SK-N-MC (cell line): Measurements from ENCODE around the gene NABP2.

Source experiments
- EZH2 ChIP-seq: fragments of 200-600 bp; sonication (generic); IDR thresholded peaks from one replicate; pipeline ENCODE4 v1.6.1; 2017; ENCODE audit warnings: antibody characterized with exemption
- FOXP2 ChIP-seq: optimal IDR thresholded peaks from 2 replicates; pipeline ENCODE3; 2011; ENCODE audit warnings: mild to moderate bottlenecking, moderate library complexity; ENCODE audit not compliant: insufficient read depth; ENCODE audit errors: extremely low read length, control extremely low read depth
- POLR2AphosphoS5 ChIP-seq: IDR thresholded peaks from 2 replicates; pipeline ENCODE4 v1.6.1; 2012; ENCODE audit warnings: mild to moderate bottlenecking, low read depth, low read length, borderline replicate concordance

DNA sequence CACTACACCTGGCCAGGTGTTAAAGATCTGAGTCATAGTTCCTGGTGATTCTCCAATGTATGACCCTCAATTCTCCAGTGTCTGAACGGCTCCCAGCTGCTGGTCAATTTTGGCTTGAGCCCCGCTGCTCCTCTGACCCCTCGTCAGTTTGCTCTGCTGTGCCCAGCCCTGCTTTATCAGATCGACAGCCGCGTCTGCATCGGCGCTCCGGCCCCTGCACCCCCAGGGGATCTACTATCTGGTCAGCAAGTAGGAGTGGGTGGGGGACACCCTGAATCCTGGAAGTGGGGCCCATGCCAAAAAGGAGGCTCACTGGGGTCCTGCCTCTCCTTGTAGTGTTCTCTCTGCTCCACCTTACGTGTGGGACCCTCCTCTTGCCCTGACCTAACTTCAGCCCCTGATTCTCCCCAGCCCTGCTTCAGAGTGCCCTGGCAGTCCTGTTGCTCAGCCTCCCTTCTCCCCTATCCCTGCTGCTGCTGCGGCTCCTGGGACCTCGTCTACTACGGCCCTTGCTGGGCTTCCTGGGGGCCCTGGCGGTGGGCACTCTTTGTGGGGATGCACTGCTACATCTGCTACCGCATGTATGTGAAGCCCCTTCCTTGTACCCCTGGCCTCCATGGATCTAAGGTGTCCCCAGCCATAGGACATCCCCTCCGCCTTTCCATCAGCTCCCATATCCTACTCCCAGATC is 10.7 kb downstream of the NABP2 start:
- TF ChIP-seq EZH2 (no peak), POLR2AphosphoS5 (peak; percentile 25; the same call in 1 of the 2 replicates), FOXP2 (no peak)
